Kidney (tissue), 14 donors: ENCODE measurements around the gene TECPR1. TPM values are rescaled to one million over a fixed set of nuclear protein-coding genes. Genes with fewer than 3 reads are reported as not detected.

Experiments
- DNase-seq, 5 donors: peaks; one replicate each; pipeline ENCODE4 v3.0.0-alpha.2; 2013 to 2020
- FAIRE-seq: peaks from 2 replicates; lab custom pipeline; 2012; peaks lifted over from hg19 to GRCh38; lab: Jason Lieb, UNC
- H3K27ac ChIP-seq, 2 donors: one replicate each; pipeline ENCODE4 v1.7.0; 2013; ENCODE audit warnings: low read depth in 2 of 2, low read length in 2 of 2, inconsistent platforms in 1 of 2
- H3K27me3 ChIP-seq: one replicate; pipeline ENCODE4 v1.7.1; 2013; ENCODE audit warnings: low read length, inconsistent platforms; ENCODE audit not compliant: control insufficient read depth, insufficient read depth
- H3K36me3 ChIP-seq, 3 donors: one replicate each; pipeline versions ENCODE4 v1.7.0 to v1.7.1; 2013; ENCODE audit warnings: low read length in 3 of 3, control low read depth in 1 of 3, inconsistent platforms in 1 of 3; ENCODE audit not compliant: insufficient read depth in 3 of 3, control insufficient read depth in 2 of 3
- H3K4me1 ChIP-seq, 3 donors: one replicate each; pipeline versions ENCODE4 v1.7.0 to v1.7.1; 2013; ENCODE audit warnings: low read length in 3 of 3, inconsistent platforms in 1 of 3, low read depth in 1 of 3; ENCODE audit not compliant: control insufficient read depth in 2 of 3, insufficient read depth in 2 of 3
- H3K4me3 ChIP-seq, 3 donors: one replicate each; pipeline versions ENCODE4 v1.7.0 to v1.8.1; 2013; ENCODE audit warnings: low read length in 3 of 3, control low read depth in 1 of 3, inconsistent platforms in 1 of 3
- H3K9ac ChIP-seq, 3 donors: one replicate each; pipeline versions ENCODE4 v1.7.0 to v1.7.1; 2013; ENCODE audit warnings: low read length in 3 of 3, control low read depth in 1 of 3, inconsistent platforms in 1 of 3
- H3K9me3 ChIP-seq, 3 donors: one replicate each; pipeline versions ENCODE4 v1.7.0 to v1.7.1; 2013; ENCODE audit warnings: low read length in 3 of 3, control low read depth in 1 of 3, inconsistent platforms in 1 of 3; ENCODE audit not compliant: control insufficient read depth in 2 of 3, insufficient read depth in 1 of 3
- intact Hi-C: fragments of 100-400 bp; cut with DNase I; formaldehyde crosslinking; loops from one replicate; pipeline ENCODE4 v1.11.1; 2022
- polyA plus RNA-seq: library from polyadenylated mRNA; stranded (reverse); fragments of 350-450 nt; fragmentation: Illumina TruSeq; extraction: RNeasy Lipid Tissue Mini Kit (QIAGEN cat#74804); gene quantifications from one replicate; pipeline ENCODE4 v1.2.3, GENCODE V29; 2014; ENCODE audit warnings: low read depth, low replicate concordance; ENCODE audit not compliant: insufficient read depth
- total RNA-seq: library from RNA; stranded (reverse); fragmentation: NEBNext Ultra II Directional; extraction: Animal tissue kit (Norgen Biotek cat#: 25700); gene quantifications from one replicate; pipeline ENCODE4 v1.2.1, GENCODE V29; 2021
- TF ChIP-seq, protein P1 (sequence below): IDR thresholded peaks from 3 replicates; pipeline ENCODE4 v1.5.1; 2012; ENCODE audit warnings: mild to moderate bottlenecking, moderate library complexity, borderline replicate concordance; ENCODE audit not compliant: insufficient read depth; ENCODE audit errors: extremely low read depth
- donor health status: control.
- donor health status: control.
- donor health status: control.
- donor health status: control.
- donor health status: control.
- donor health status: DM: yes; HTN: yes; CAD: no.
- donor health status: Normal renal cell carcinoma (clear cell type).

TECPR1 gene
- total and polyA plus RNA-seq, 2 donors from 2014 or later, result 5.1 to 39.5 TPM

DNA sequence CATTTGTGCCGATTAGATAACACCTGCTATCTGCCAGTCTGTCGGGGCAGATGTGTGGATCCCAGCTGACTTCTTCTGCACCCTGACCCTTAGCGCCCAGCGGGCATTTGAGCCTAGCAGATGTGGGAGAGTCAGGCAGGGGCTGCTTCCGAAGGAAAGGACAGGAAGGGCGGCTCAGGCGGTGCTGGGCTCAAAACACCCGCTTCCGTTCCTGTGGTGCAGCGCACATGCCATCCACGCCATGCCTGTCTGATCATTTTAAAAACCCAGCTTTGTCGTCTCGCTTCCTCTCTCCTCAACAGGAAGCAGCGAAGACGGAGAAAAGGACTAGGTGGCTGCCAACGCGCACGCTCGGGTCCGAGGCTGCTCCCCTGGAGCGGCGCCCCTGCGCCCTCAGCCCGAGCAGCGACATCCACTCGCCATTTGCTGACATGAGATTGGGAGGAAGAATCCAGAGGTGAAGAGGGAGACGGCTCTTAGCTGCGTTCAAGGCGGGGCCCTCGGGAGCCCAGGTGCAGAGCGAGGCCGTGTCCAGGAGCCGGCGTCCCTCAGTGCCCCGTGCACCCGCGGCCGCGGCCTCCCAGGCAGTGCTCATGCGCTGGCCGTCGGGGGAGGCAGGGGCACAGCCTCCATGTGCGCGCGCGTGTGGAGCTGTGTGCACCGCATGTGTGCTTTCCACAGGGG lies 46.7 kb downstream of the TECPR1 start:
- Histone ChIP-seq H3K9ac (no peak overlapping the region), H3K27me3 (no peaks in the 10 kb centered on the region), H3K4me3 (no peak overlapping the region), H3K9me3 (no peaks in the 10 kb centered on the region), H3K27ac (no peak overlapping the region), H3K36me3 (peaks cover 0 to 15% (median 0%) of the 10 kb centered on the region in 3 donors), H3K4me1 (no peaks in the 10 kb centered on the region)
- intact Hi-C loops, result no loop called here
- FAIRE-seq, result no peak
- DNase-seq, result peak in 1 of 5 donors; percentile 53
- TF ChIP-seq, protein P1, sequence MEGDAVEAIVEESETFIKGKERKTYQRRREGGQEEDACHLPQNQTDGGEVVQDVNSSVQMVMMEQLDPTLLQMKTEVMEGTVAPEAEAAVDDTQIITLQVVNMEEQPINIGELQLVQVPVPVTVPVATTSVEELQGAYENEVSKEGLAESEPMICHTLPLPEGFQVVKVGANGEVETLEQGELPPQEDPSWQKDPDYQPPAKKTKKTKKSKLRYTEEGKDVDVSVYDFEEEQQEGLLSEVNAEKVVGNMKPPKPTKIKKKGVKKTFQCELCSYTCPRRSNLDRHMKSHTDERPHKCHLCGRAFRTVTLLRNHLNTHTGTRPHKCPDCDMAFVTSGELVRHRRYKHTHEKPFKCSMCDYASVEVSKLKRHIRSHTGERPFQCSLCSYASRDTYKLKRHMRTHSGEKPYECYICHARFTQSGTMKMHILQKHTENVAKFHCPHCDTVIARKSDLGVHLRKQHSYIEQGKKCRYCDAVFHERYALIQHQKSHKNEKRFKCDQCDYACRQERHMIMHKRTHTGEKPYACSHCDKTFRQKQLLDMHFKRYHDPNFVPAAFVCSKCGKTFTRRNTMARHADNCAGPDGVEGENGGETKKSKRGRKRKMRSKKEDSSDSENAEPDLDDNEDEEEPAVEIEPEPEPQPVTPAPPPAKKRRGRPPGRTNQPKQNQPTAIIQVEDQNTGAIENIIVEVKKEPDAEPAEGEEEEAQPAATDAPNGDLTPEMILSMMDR, result no peak

DNA sequence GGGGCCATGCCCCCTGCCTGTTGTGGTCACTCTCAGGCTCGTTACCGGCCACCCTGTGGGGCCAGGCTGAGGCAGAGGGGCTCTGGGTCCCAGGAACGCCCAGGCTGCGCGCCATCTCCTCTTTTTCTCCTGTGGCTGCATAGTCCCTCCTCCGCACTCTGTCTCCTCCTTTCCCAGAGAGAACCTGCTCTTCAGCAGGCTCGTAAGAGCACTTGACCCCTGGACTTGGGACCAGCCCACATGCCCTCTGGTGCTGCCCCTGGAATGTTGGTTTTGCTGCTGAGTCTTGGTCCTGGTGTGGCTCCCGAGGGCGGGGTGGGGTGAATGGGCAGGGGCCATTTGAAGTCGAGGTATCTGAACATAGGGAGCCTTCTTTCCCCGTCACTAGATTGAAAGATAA lies 47.4 kb downstream of the TECPR1 start:
- Histone ChIP-seq H3K4me3 (no peak overlapping the region), H3K4me1 (no peaks in the 10 kb centered on the region), H3K27ac (no peak overlapping the region), H3K36me3 (peaks cover 0 to 15% (median 0%) of the 10 kb centered on the region in 3 donors), H3K9me3 (no peaks in the 10 kb centered on the region), H3K27me3 (no peaks in the 10 kb centered on the region), H3K9ac (no peak overlapping the region)
- intact Hi-C loops, result no loop called here
- TF ChIP-seq, protein P1, result no peak
- no peak for FAIRE-seq
- DNase-seq, result peak in 1 of 5 donors; percentile 53

DNA sequence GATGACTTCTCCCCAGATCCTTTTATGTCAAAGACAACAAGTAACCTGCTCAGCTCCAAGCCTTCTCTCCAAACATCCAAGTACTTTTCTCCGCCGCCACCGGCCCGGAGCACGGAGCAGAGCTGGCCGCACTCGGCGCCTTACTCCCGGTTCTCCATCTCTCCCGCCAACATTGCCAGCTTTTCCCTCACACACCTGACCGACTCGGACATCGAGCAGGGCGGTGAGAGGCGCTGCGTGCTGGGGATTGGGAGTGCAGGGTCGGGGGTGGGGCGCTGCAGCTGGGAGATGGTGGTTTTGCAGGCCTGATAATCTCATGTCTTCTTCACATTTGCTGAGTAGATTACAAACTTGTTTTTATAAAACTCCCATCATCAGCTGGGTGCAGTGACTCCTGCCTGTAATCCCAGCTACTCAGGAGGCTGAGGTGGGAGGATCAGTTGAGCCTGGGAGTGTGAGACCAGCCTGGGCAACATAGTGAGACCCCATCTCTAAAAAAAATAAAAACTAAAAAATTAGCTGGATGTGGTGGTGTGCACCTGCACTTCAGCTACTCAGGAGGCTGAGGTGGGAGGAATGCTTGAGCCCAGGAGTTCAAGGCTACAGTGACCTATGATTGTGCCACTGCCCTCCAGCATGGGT lies 47.9 kb downstream of the TECPR1 start:
- Histone ChIP-seq H3K36me3 (peaks cover 0 to 15% (median 0%) of the 10 kb centered on the region in 3 donors), H3K27ac (no peak overlapping the region), H3K9ac (no peak overlapping the region), H3K27me3 (no peaks in the 10 kb centered on the region), H3K4me3 (no peak overlapping the region), H3K9me3 (no peaks in the 10 kb centered on the region), H3K4me1 (no peaks in the 10 kb centered on the region)
- FAIRE-seq, result no peak
- TF ChIP-seq, protein P1, result no peak
- peak in 1 of 5 donors; percentile 63 for DNase-seq
- intact Hi-C loops, result no loop called here
